Tibial nerve (tissue), 4 donors: ENCODE data around the gene PTPN3.

Experiments used
- EP300 ChIP-seq, 2 donors: sonication (generic); formaldehyde crosslinking; IDR thresholded peaks; one replicate each; pipeline ENCODE4 v1.6.1; 2017; ENCODE audit warnings: antibody characterized with exemption in 2 of 2, mild to moderate bottlenecking in 1 of 2
- POLR2A ChIP-seq, 2 donors: fragments of 450-650 bp; IDR thresholded peaks; one replicate each; pipeline ENCODE4 v1.6.1; 2017; ENCODE audit warnings: antibody characterized with exemption in 2 of 2, mild to moderate bottlenecking in 2 of 2, moderate library complexity in 2 of 2
- TF ChIP-seq, protein P1 (sequence below), 5 experiments: fragments of 200-600 bp in 3 of 5; fragments of 450-650 bp in 2 of 5; sonication (generic) in 3 of 5; IDR thresholded peaks; one replicate each; pipeline ENCODE4 v1.5.1; 2016 to 2019; ENCODE audit warnings: antibody characterized with exemption in 5 of 5, mild to moderate bottlenecking in 3 of 5, moderate library complexity in 2 of 5

DNA sequence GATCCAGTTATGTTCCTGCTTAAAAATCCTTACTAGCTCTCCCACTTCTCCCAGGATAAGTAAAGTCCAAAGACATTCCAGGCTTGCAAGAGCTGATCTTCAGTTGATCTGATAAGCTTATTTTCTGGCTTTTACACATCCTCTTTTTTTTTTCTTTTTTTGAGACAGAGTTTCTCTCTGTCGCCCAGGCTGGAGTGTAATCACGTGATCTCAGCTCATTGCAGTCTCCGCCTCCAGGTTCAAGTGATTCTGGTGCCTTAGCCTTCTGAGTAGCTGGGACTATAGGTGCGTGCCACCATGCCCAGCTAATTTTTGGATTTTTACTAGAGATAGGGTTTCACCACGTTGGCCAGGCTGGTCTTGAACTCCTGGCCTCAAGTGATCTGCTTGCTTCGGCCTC, 37.3 kb upstream of the PTPN3 start:
- TF ChIP-seq, protein P1, sequence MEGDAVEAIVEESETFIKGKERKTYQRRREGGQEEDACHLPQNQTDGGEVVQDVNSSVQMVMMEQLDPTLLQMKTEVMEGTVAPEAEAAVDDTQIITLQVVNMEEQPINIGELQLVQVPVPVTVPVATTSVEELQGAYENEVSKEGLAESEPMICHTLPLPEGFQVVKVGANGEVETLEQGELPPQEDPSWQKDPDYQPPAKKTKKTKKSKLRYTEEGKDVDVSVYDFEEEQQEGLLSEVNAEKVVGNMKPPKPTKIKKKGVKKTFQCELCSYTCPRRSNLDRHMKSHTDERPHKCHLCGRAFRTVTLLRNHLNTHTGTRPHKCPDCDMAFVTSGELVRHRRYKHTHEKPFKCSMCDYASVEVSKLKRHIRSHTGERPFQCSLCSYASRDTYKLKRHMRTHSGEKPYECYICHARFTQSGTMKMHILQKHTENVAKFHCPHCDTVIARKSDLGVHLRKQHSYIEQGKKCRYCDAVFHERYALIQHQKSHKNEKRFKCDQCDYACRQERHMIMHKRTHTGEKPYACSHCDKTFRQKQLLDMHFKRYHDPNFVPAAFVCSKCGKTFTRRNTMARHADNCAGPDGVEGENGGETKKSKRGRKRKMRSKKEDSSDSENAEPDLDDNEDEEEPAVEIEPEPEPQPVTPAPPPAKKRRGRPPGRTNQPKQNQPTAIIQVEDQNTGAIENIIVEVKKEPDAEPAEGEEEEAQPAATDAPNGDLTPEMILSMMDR (IDR thresholded peaks at IDR 0.05): no peak
- no peak for TF ChIP-seq POLR2A (IDR thresholded peaks at IDR 0.05)
- no peak for TF ChIP-seq EP300 (IDR thresholded peaks at IDR 0.05)
